CD4-positive, alpha-beta T cell treated with Interleukin-4 for 1 hour (primary cell): ENCODE measurements around the gene CCT2.
A peak's percentile ranks its signal among the peaks of the same experiment; 100 is the strongest.

Experiments
- DNase-seq, 2 donors: peaks; one replicate each; pipeline ENCODE4 v3.0.0-alpha.2; 2020 to 2022

The CCT2 gene

GRCh38 chr12:69585189-69586062 is at the start of gene CCT2:
TSS of gene CCT2 (plus strand) at chr12:69585459. CDS start at chr12:69585522, 63 bp downstream.
- DNase-seq = peak; percentile 96 to 97

GRCh38 chr12:69540987-69541386 is 44.3 kb upstream of the CCT2 start:
- no peak for DNase-seq

- no peak for DNase-seq
These were observed 41.2 kb upstream of the CCT2 start for GRCh38 chr12:69544087-69544486.

DNA sequence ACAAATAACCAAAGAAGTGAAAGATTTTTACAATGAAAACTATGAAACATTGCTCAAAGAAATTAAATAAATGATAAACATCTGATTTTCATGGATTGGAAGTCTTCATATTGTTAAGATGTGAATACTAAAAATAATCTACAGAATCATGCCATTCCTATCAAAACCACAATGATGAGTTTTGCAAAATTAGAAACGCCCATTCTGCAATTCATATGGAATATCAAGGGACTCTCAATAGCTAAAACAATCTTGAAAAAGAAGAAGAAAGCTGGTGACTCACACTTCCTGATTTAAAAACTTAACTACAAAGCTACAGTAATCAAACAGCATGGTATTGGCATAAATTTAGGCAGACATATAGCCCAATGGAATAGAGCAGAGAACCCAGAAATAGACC is 40.2 kb upstream of the CCT2 start:
- no peak for DNase-seq

DNA sequence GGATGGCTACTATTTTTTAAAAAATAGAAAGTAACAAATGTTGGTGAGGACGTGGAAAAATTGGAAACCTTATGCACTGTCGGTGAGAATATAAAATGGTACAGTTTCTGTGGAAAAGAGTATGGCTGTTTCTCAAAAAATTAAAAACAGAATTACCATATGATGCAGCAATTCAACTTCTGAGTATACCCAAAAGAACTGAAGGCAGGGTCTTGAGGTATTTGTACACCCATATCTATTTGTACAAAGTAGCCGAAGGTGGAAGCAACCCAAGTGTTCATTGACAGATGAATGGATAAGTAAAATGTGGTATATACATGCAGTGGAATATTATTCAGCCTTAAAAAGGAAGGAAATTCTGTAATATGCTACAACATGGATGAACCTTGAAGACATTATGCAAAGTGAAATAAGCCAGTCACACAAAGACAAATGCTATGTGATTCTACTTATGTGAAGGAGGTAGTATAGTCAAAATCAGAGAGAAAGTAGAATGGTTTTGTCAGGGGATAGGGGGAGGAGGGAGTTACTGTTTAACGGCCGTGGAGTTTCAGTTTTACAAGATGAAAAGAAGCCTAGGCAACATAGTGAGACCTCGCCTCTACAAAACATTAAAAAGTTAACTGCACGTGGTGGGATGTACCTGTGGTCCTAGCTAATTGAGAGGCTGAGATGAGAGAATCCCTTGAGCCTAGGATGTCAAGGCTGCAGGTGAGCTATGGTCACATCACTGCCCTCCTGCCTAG is 38.4 kb upstream of the CCT2 start:
- DNase-seq = no peak

- DNase-seq = no peak
These were observed 36.6 kb upstream of the CCT2 start for GRCh38 chr12:69548687-69549086.

GRCh38 chr12:69550569-69551350 is 34.5 kb upstream of the CCT2 start:
- no peak for DNase-seq

DNA sequence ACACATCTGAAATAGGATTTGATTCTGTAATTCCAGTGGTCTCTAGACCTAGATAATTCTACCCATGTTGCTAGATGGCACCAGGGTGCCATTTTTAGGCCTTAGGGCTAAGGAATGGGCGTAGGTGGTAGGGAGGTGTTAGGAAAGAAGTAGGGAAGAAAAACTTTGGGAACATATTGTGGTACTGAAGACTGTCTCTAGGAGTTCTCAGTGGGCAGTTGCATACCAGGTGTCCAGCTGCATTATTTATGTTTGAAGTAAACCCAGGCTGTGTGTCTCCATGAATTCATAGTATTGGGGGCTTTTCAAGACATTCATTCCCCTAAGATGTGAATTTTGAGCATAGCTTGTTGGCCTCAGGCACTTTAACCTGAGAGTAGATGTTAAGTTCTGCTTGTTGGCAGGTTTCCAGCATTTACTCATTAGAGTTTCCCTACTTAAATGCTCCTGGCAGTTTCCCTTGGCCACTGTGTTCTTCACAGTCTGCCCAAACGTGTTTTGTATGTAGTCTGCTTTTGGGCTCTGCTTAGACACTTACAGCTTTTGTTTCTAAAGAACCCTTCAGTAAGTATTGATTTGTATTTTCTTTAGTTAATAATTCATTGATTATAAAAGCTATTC is 31.5 kb upstream of the CCT2 start:
- DNase-seq = no peak

- no peak for DNase-seq
These were observed 29.8 kb upstream of the CCT2 start for GRCh38 chr12:69555461-69555860.

DNA sequence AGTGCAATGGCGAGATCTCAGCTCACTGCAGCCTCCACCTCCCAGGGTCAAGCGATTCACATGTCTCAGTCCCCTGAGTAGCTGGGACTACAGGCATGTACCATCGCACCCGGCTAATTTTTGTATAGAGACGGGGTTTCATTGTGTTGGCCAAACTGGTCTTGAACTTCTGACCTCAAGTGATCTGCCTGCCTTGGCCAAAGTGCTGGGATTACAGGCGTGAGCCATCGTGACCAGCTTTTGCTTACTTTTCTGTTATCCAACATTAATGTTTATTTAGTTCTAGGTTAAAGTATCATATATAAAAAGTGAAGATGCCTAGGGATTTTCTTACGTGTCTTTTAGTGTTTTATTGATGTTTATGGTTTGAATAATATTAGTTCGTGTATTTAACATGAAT is 28.9 kb upstream of the CCT2 start:
- DNase-seq = no peak

DNA sequence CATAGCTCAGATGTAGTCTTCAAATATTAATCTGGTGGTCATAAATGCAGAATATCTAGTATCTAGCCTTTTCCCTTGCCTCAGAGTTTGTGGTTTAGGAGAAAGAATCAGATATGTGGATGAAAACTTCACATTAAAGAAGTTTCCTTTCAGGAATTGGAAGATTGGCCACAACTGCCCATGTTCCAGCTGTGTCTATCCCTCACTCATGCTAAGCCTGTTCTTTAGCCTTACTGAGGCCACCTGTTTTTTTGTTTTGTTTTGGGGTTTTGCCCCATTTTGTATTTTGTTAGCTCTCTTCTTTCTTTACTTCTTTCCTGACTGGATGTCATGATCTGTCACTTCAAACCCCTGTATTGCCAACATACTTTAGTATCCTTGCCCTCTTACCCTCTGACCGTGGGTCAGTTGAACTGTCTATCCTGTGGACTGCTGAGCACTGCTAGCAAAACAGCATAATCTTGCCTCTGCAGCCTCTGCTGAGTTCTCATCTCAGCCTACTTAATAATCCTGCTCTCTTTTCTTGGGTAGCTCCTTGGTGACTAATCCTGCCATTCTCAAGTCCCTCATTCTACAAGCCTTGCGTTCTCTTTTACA is 22.0 kb upstream of the CCT2 start:
- no peak for DNase-seq

GRCh38 chr12:69566603-69567002 is 18.7 kb upstream of the CCT2 start:
- no peak for DNase-seq

DNA sequence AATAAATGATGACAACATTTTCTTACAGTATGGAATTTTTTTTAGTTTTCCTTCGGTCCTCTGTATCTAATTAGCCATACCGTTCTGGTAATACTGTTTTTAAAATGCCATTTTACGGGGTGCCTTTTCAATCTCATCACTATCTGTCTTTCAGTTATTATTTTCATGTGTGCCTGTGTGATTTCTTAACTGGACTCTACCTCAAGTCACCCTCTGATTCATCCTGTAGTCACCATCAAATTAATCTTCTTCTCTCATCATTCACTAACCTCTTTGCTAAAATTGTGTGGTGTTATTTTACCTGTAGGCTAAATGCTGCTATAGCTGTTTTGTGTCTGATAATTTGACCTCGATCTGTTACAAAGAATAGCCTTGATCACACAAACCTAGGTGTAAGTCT is 16.0 kb upstream of the CCT2 start:
- no peak for DNase-seq

DNA sequence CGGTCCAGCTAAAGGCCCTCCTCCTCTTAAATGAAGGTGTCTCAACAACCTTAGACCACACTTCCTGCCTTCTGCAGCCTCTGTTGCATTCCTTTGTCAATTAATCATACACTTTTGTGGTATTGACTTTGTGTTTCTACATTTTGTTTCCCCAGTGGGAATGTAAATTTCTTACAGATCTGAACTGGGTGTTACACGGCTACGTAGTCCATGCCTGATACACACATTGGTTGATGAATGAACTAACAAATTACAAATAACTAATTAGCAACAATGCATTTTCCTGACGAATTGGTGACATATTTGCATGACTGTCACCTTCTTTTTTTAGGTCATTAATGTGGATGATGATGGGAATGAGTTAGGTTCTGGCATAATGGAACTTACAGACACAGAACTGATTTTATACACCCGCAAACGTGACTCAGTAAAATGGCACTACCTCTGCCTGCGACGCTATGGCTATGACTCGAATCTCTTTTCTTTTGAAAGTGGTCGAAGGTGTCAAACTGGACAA is 15.2 kb upstream of the CCT2 start:
- no peak for DNase-seq

DNA sequence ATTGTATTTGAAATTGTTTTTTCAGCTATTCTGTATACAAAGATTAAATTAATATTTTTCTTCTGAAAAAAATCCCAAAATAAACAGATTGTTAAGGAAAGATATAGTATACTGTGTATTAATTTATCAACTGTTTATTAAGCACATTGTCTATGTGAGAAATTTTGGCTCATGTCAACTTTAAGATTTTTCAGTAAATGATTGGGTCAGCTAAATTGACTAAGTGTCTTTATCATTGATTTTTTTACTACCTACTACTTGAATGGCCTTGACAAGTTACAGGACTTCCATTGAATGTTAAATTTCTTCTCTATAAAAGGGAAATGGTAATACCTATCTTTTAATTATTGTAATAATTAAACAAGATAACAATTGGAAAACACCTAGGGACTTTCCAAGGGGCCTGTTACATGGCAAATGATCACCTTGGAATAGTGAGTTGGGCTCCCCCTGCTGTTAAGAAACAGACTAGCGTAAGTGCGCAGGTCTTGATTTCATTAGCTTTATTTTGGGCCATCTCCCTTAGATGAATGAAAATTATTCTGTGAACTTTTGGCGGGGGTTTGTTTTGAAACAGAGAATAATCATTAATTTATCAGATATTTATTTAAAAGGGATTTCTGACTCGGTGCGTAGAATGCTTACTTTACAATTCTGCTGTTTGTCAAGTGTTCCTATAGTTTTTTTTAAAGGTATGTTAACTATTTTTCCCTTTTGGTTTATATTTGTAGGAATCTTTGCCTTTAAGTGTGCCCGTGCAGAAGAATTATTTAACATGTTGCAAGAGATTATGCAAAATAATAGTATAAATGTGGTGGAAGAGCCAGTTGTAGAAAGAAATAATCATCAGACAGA is 14.5 kb upstream of the CCT2 start:
- peak; percentile 65 to 82 for DNase-seq

DNA sequence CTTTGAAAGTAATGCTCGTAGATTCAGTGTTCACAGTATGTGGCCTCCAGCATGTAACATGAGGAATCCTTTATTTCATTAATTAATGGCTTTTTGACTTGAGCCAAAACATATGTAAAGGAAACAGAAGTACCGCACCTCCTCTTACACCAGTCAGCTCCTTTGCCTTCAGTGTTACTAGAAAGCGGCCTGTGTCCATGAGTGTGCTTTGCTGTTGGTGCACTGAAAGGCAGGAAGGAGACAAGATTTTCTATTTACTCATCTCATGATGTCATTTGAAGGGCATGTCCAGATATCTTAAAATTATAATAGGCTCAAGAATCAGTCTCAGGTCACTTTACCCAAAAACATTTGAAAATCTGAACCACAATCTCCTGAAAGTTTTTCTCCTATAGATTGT is 9.9 kb upstream of the CCT2 start:
- DNase-seq = no peak

GRCh38 chr12:69578283-69578682 is 7.0 kb upstream of the CCT2 start:
- DNase-seq = no peak

DNA sequence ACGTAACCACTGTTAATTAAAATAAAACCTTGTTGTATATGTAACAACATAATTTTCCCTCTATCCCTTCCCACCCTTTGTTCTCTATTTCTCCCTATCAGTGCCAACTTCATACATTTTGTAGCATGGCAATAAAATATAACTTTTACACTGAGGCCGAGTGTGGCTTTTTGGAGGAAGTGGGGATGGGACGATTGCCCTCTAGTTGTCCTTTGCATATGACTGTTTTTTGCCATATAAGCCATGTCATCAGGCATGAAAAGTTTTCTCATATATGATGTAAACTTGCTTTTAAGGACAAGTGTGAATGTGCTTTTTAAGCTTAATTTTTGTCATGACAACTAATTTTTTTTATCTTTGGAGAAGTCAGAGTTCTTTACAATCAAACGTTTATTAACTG is 6.2 kb upstream of the CCT2 start:
- no peak for DNase-seq

DNA sequence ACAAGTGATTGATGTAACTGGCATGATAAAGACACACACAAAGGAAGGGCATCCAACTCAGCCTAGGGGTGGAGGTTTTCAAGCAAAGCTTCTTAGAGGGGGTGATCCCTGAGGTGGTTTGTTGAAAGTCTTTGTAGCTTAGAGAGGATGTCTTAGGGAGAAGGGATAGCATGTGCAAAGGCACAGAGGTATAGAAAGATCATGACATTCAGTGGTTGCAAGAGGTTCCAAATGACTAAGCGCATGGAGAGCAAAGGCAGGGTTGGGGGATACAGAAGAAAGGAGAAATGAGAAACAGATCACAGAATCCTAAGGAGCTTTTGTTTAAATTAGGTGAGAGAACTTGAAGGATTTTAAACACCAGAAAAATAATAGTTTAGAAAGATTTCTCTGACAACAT is 5.2 kb upstream of the CCT2 start:
- DNase-seq = no peak

DNA sequence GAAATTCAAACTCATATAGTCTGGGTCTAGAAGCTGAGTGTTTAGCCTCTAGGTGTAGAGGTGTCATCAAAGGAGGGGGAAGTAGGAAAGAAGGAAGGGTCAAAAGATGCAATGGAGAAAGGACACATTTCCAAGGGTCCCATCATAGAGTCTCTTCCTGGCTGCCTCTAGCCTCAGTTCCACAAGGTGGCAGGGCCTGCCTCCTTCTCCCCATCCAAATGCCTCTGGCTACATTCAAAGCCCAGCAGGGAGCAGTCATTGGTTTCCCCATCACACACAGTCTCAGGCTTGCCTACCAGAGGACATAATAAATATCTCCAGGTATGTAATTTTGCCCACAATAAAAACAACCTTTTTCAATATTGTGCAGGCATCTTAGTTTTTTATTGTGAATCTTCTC is 2.1 kb upstream of the CCT2 start:
- no peak for DNase-seq

DNA sequence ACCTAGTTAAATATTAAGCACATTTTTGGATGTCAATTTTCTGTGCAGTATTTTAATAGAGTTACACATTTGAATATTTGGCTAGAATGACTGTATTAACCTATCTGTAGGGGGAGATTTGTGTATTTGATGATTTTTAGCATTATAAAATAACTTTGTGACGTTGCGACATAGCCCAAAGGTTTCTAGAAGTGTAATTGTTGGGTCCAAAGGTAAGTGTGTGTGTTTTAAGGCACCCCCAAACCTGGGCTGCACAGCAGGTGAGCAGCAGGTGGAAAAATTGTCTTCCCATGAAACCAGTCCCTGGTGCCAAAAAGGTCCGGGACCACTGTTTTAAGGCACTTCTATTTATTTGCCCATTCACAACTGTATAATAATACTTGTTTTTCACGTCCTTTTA is 3.3 kb downstream of the CCT2 start:
- DNase-seq = no peak
